T-helper 17 cell (primary cell): ENCODE results near the gene PLCG2. TPM values are rescaled to one million over a fixed set of nuclear protein-coding genes. Genes with fewer than 3 reads are reported as not detected.

Source experiments
- ATAC-seq: fragments of 150-1000 bp; cut with Tn5 transposase; 2 replicates; pipeline ENCODE4 v1.10.0; 2021; ENCODE audit warnings: mild to moderate bottlenecking, moderate library complexity
- DNase-seq, 3 donors: peaks; one replicate each; pipeline versions ENCODE4 v3.0.0 to v3.0.0-alpha.2; 2020 to 2021
- H3K9me3 ChIP-seq: one replicate; pipeline ENCODE4 v1.7.0; 2013; ENCODE audit warnings: low read length, mild to moderate bottlenecking; ENCODE audit not compliant: control insufficient read depth, poor library complexity, severe bottlenecking
- H3K27ac Mint-ChIP-seq: one replicate; pipeline ENCODE4 v1.8.0; 2022; ENCODE audit warnings: mild to moderate bottlenecking, moderate library complexity, mixed read lengths
- H3K27me3 Mint-ChIP-seq: one replicate; pipeline ENCODE4 v1.8.0; 2022; ENCODE audit warnings: mixed read lengths
- H3K36me3 Mint-ChIP-seq: one replicate; pipeline ENCODE4 v1.8.0; 2022; ENCODE audit warnings: low read depth, mixed read lengths
- H3K4me1 Mint-ChIP-seq: one replicate; pipeline ENCODE4 v1.8.0; 2022; ENCODE audit warnings: mild to moderate bottlenecking, mixed read lengths
- H3K4me3 Mint-ChIP-seq: one replicate; pipeline ENCODE4 v1.8.0; 2022; ENCODE audit warnings: mild to moderate bottlenecking, moderate library complexity, mixed read lengths
- total RNA-seq, 4 donors: library from RNA in 2 of 4; stranded (reverse) in 2 of 4; gene quantifications; one replicate each; pipeline ENCODE4 v1.2.3 and lab custom pipeline; 2022 to 2026

Gene PLCG2
- total RNA-seq, 2 donors from 2014 or later: 4.2 to 16.2 TPM

DNA sequence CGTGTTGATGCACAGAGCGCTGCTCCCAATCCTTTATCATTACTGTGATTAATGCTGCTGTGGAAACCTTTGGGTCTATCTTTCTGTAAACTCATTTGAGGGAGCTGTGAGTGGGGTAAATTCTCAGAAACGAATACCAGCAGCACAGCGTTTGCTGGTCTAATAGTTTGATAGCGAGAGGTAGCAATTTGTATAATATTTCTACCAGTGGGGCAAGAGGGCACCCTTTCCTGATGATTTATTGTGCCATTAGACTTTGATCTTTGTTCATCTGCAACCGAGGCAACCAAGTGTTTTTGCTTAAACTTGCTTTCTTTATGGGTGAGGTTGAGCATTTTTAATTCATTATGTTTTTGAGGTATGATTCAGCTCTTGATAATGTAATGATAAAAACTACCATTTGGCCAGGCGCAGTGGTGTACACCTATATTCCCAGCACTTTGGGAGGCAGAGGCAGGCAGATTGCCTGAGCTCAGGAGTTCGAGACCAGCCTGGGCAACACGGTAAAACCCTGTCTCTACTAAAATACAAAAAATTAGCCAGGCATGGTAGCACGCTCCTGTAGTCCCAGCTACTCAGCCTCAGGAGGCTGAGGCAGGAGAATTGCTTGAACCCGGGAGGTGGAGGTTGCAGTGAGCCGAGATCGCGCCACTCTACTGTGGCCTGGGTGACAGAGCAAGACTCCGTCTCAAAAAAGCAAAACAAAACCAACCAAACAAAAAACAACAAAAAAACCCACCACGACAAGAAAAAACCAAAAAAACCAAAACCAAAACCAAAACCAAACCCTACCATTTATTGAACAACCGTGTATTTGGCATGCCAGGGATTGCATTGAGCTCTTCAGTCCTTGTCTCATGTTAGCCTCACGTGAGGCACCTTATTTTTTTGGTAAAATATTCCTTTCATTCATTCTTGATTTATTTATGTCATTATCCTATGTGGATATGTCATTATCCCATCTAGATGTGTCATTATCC is 81.5 kb downstream of the PLCG2 start:
- H3K27me3 Mint-ChIP-seq: peaks cover 29% of the 10 kb centered on the region
- peaks cover 3% of the 10 kb centered on the region for H3K36me3 Mint-ChIP-seq
- ATAC-seq: no peak
- H3K9me3 ChIP-seq: no peaks in the 10 kb centered on the region
- peaks cover 5% of the 10 kb centered on the region for H3K4me1 Mint-ChIP-seq
- H3K4me3 Mint-ChIP-seq: no peak overlapping the region
- peak overlapping the region; percentile 78 for H3K27ac Mint-ChIP-seq
- no peak for DNase-seq

DNA sequence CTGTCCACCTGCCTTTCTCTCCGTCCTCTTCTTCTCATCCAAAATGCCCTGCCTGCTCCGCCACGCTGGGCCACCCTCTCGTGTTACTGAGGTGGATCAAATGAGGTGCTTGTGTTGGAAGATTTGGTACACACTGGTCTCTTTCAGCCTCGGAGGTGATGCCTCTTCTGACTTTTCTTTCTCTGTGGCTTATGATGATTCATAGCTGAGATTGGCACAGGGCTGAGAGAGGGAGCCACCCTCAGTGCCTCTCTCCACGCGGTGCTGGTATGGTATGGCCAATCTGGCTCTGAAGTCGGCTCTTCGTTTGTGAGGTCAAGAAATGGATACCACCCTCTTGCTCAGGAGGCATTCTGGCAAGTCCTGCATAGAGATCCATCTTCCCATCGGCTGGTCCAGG is 82.4 kb downstream of the PLCG2 start:
- ATAC-seq: no peak
- H3K9me3 ChIP-seq: no peaks in the 10 kb centered on the region
- DNase-seq: no peak
- peaks cover 29% of the 10 kb centered on the region for H3K27me3 Mint-ChIP-seq
- H3K27ac Mint-ChIP-seq: peak overlapping the region; percentile 78
- peaks cover 5% of the 10 kb centered on the region for H3K4me1 Mint-ChIP-seq
- no peak overlapping the region for H3K4me3 Mint-ChIP-seq
- peaks cover 3% of the 10 kb centered on the region for H3K36me3 Mint-ChIP-seq

DNA sequence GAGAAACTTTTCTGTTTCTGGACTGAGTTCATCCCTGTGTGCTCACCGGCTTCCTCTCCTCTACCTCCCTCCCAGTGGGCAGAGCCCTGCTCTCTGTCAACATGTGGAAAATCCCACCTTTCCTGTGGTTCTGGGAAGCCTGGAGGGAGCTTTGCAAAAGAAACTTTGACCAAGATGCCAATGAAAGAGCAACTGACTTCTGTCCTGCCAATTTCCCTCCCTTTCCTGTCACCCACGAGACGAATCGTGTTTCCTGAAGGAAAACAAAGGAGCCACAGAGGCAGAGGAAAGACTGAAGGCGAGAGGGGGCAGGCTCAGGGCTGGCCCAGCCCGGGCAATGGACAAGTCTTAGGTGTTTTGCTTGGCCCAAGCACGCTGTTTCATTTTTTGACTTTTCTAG is 82.8 kb downstream of the PLCG2 start:
- H3K9me3 ChIP-seq: no peaks in the 10 kb centered on the region
- ATAC-seq: no peak
- Mint-ChIP-seq H3K4me3 (no peak overlapping the region), H3K4me1 (peaks cover 5% of the 10 kb centered on the region), H3K27me3 (peaks cover 29% of the 10 kb centered on the region), H3K36me3 (peaks cover 3% of the 10 kb centered on the region), H3K27ac (peak overlapping the region; percentile 78)
- DNase-seq: no peak

DNA sequence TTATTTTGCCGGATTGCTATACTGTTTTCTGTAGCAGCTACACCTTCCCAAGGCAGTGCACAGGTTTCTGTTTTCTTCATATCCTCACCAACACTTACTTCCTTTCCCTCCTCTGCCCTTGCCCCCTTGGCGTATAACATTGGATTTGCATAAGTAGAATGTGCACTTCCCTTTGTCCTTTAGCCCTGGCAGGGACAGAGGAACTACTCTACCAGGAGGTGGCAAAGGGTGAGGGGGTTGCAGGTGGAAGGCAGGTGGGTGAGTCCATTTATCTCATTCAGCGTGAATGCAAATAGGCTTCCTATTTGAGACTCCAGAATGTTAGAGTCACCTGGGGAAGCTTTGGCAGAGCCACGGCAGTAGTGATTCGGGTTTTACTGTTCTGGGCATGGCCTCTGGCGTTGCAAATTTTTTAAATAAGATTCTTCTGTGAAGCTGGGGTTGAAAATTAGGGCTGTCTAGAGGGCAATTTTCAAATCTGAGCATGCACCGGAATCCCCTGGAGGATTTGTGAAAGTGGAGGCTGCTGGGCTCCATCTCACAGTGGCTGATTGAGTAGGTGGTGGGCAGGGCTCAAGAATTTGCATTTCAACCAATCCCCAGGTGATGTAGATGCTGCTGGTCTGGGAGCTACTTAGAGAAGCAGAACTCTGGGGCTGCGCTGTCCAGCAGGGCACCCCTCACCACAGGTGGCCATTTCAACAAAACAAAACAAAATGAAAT is 84.7 kb downstream of the PLCG2 start:
- Mint-ChIP-seq H3K27ac (no peak overlapping the region), H3K36me3 (peaks cover 3% of the 10 kb centered on the region), H3K27me3 (peaks cover 29% of the 10 kb centered on the region), H3K4me1 (peaks cover 5% of the 10 kb centered on the region), H3K4me3 (peak overlapping the region; percentile 45)
- no peaks in the 10 kb centered on the region for H3K9me3 ChIP-seq
- DNase-seq (no peak), ATAC-seq (peak; percentile 32)

DNA sequence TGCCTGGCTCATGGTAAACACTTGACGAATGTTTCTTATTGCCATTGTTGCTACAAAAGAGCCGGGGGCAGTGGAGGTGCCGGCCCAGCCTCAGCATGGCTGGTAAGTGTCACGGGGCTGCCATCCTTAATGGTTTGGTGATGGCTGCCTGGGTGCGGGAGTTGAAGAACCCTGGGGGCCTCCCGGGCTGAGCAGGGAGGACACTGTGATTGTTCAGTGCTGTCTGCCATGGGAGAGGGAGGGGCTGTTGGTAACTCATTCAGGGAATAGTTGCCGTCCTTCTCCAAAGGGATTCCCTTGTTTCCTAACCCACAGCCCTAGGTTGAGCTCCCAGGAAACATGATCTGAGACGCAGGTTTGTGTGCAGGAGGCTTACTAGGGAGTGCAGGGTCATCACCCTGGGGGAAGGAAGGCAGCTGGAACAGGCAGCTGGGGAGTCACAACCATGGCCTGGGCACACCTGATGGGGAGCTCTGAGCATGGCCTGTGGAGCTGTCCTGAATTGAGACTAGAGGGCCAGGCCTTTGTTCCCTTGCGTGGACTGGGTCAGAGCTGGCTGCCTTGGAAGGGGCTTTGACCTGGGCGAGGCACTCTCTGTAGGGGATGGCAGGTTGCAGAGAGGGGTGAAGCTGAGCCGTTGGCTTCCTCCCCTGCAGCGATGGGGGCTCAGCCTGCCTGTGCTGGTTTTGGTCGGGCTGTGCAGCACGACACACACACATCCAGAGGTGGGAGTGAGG is 85.7 kb downstream of the PLCG2 start:
- Mint-ChIP-seq H3K4me1 (peaks cover 5% of the 10 kb centered on the region), H3K4me3 (no peak overlapping the region), H3K36me3 (peaks cover 3% of the 10 kb centered on the region), H3K27me3 (peaks cover 35% of the 10 kb centered on the region), H3K27ac (no peak overlapping the region)
- no peak for ATAC-seq
- DNase-seq: no peak
- H3K9me3 ChIP-seq: no peaks in the 10 kb centered on the region

DNA sequence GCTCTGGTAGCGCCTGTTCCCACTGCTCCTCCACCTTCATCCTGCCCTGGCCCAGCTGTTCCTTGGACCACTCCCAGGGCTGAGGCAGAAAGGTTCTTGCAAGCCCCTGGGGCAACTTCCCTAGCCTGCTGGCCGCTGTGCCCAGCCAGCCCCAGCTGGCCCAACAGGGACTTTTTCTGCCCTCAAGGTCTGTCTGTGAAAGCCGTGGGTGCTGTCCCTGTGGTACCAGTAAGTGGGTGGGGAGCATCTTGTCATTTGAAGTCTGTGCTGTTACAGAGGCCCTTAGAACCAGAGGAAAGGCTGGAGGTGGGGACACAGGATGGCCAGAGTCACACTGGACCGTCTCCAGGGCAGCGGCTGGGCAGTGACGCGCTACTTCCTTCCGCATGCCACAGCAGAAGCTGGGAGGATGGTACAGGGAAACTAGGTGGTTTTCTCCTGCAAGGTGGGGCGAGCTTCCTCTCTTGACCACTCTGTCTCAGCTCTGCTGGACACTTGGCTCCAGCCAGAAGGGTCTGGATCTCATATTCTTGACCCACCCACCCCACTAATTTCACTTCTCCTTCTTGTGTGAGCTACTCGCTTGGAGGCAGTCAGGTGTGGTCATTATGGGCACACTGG is 87.8 kb downstream of the PLCG2 start:
- Mint-ChIP-seq H3K4me1 (peaks cover 2% of the 10 kb centered on the region), H3K27me3 (peaks cover 25% of the 10 kb centered on the region), H3K36me3 (no peaks in the 10 kb centered on the region), H3K27ac (no peak overlapping the region), H3K4me3 (no peak overlapping the region)
- peak; percentile 28 for ATAC-seq
- no peak for DNase-seq
- no peaks in the 10 kb centered on the region for H3K9me3 ChIP-seq

DNA sequence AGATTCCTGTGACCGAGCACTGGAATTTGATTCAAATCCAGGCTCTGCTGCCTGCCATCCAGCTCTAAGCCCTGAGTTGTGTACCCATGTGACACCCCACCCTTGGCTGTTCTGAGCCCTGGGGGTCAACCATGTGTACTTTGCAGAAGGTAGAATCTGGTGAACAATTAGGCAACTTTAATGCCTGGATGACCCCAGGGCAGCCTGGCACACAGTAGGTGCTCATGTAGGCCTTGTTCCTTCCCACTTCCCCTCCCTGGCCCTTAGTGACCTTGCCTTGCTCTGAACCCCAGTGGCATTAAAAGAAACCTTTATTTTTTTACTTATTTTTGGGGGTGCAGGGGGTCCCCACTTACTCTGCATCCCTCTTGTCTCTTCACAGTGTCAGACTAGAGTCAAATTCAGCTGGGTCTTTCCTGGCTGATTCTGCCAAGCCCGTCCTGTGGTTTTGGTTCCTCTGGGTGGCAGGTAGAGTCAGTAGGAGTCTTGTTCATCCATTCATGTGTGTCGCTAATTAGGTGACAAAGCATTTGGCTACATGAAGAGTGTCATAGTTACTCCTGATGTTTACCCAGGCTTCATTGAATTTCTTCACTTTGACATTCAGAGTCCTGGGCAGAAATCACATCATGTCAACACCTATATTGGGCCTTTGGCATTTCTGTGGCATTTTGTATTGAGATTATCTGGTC is 89.1 kb downstream of the PLCG2 start:
- H3K4me1 Mint-ChIP-seq: peaks cover 2% of the 10 kb centered on the region
- DNase-seq (no peak), ATAC-seq (no peak)
- no peaks in the 10 kb centered on the region for H3K36me3 Mint-ChIP-seq
- H3K4me3 Mint-ChIP-seq: no peak overlapping the region
- H3K27ac Mint-ChIP-seq: no peak overlapping the region
- H3K27me3 Mint-ChIP-seq: peaks cover 23% of the 10 kb centered on the region
- H3K9me3 ChIP-seq: no peaks in the 10 kb centered on the region

DNA sequence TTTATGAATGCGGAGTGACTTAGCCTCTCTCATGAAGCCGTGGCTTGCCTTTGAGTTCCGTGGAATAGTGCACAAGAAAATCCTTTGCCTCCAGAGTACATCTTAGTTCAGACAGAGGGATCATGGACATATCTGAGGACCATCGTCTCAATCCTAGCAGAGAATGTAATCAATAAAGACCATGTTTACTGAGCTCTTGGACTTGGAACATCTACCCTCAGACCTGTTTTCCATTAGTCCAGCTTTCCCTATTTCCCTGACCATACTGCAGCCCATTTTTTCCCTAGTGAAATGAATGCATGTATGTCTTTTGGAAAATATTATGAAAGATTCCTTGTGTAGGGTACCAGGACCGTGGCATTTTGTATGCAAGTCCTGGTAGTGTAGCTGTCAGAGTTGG is 90.2 kb downstream of the PLCG2 start:
- DNase-seq (no peak), ATAC-seq (no peak)
- no peak overlapping the region for H3K27ac Mint-ChIP-seq
- peaks cover 12% of the 10 kb centered on the region for H3K27me3 Mint-ChIP-seq
- H3K4me3 Mint-ChIP-seq: no peak overlapping the region
- peaks cover 4% of the 10 kb centered on the region for H3K4me1 Mint-ChIP-seq
- H3K36me3 Mint-ChIP-seq: no peaks in the 10 kb centered on the region
- no peaks in the 10 kb centered on the region for H3K9me3 ChIP-seq

DNA sequence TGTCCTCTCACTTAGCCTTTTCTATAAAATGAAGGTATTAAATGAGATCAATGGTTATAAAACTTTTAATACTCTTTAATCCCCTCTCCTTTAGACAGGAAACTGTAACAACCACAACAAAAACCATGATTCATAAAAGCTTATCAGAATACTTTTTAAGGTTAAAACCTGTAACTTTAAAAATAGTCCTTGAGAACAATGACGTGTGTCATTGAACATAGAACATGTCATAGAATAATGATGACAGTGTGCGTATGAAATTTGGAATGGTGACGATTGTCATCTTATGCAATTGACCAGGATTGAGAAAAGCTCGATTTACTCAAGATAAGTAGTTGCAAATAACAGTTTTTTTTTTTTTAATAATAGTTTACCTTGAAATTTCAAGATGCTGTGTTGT is 94.1 kb downstream of the PLCG2 start:
- Mint-ChIP-seq H3K4me3 (no peak overlapping the region), H3K4me1 (peaks cover 8% of the 10 kb centered on the region), H3K36me3 (no peaks in the 10 kb centered on the region), H3K27me3 (peaks cover 6% of the 10 kb centered on the region), H3K27ac (no peak overlapping the region)
- DNase-seq (no peak), ATAC-seq (no peak)
- H3K9me3 ChIP-seq: no peaks in the 10 kb centered on the region

DNA sequence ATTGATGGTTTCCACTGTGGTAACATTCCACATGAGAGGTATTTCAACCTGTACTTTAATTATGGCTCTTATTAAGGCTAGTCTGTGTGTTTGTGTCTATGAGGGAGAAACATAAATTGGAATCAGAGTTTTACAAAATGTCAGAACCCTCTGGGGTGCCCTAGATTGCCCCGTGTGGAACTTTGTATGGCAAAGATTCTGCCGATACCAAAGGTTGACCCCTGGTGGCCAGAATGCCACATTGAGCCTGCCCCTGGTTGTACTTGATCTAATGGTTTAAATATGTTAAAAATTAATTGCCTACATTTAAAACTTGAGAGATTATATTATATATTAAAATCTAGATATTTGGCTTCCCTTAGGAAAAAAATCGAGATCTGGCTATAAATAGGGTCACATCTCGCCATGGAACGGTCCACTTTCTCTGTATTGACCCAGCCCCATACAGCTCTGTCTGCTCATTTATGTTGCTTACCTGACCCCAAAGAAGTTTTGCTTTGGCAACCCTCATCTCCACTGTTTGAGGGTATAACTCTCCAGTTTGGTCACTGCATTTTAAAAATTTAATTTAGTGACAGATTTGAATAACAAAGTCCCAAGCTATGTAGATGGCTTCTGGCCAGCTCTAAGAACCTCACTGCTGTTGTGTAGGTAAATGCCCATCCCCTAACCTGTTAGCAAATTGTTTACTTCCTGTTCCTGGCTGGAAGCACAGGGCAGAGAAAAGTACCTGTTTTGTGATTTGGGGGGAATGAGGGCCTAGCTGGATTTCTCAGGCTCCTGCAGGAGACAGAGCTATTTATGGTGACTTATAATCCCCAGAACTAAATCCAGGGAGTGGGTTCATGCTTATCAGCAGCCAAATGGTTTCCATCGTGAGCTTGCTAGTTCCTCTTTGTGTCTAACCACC is 95.0 kb downstream of the PLCG2 start:
- ATAC-seq: peak; percentile 77
- Mint-ChIP-seq H3K27me3 (peaks cover 5% of the 10 kb centered on the region), H3K4me3 (no peak overlapping the region), H3K36me3 (no peaks in the 10 kb centered on the region), H3K27ac (no peak overlapping the region), H3K4me1 (peaks cover 8% of the 10 kb centered on the region)
- no peaks in the 10 kb centered on the region for H3K9me3 ChIP-seq
- peak in 1 of 3 donors; percentile 33 for DNase-seq

DNA sequence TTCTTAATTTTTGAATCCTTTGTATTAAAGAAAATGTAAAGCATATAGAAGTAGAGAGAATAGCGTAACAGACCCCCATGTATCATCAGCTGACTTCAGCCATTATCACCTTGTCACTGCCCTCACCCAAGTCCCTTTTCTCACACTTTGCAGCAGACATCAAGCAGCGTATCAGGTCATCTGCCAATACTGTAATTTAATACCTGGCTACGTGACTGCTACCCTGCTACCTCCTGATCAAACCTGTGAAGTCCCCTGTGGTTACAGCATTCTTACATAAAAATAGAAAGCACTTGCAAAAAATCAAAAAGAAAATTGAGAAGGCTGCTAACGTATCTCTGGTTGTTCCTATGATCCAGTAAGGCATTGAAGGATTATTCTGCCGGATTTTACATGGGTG is 96.4 kb downstream of the PLCG2 start:
- H3K4me1 Mint-ChIP-seq: peaks cover 6% of the 10 kb centered on the region

More for the DNA sequence above, 96.4 kb downstream of the PLCG2 start:
- Mint-ChIP-seq H3K27ac (no peak overlapping the region), H3K4me3 (no peak overlapping the region), H3K27me3 (no peaks in the 10 kb centered on the region), H3K36me3 (no peaks in the 10 kb centered on the region)
- DNase-seq (no peak), ATAC-seq (no peak)
- no peaks in the 10 kb centered on the region for H3K9me3 ChIP-seq
